Natural killer cell treated with Interleukin-12 subunit alpha and Interleukin-12 subunit beta and Interleukin-15 and Interleukin-18, amount 100 ng/mL, for 72 hours (primary cell): Measurements from ENCODE around the gene PDE7B. TPM values are rescaled to one million over a fixed set of nuclear protein-coding genes. Genes with fewer than 3 reads are reported as not detected.

ENCODE experiments used
- ATAC-seq, 2 donors: fragments of 150-1000 bp; cut with Tn5 transposase in 1 of 2; sonication (Bioruptor Pico), chemical (Tn5 transposase) in 1 of 2; 2 replicates each; pipeline ENCODE4 v1.10.0; 2021
- DNase-seq: peaks from one replicate; pipeline ENCODE4 v3.0.0; 2022; ENCODE audit warnings: low spot score
- H3K27ac Mint-ChIP-seq, 2 donors: 1 replicate in 1 of 2; 2 replicates in 1 of 2; pipeline ENCODE4 v1.8.0; 2022; ENCODE audit warnings: mixed read lengths in 2 of 2, mild to moderate bottlenecking in 1 of 2, moderate library complexity in 1 of 2
- H3K27me3 Mint-ChIP-seq, 2 donors: 1 replicate in 1 of 2; 2 replicates in 1 of 2; pipeline ENCODE4 v1.8.0; 2022; ENCODE audit warnings: mixed read lengths in 2 of 2
- H3K36me3 Mint-ChIP-seq: one replicate; pipeline ENCODE4 v1.8.0; 2022; ENCODE audit warnings: mixed read lengths
- H3K4me1 Mint-ChIP-seq, 2 donors: 1 replicate in 1 of 2; 2 replicates in 1 of 2; pipeline ENCODE4 v1.8.0; 2022; ENCODE audit warnings: low read depth in 2 of 2, mixed read lengths in 2 of 2, mild to moderate bottlenecking in 1 of 2
- H3K4me3 Mint-ChIP-seq: one replicate; pipeline ENCODE4 v1.8.0; 2022; ENCODE audit warnings: mixed read lengths
- H3K9me3 Mint-ChIP-seq: 2 replicates; pipeline ENCODE4 v1.8.0; 2022; ENCODE audit warnings: mixed read lengths
- total RNA-seq, 2 donors: library from RNA; stranded (reverse); gene quantifications; one replicate each; pipeline ENCODE4 v1.2.3, GENCODE V29; 2022

Gene PDE7B
- total RNA-seq, 2 donors from 2014 or later: 0.14 TPM; not detected in 1

- no peaks in the 10 kb centered on the region for H3K36me3 Mint-ChIP-seq
- H3K4me1 Mint-ChIP-seq: no peaks in the 10 kb centered on the region
- DNase-seq (no peak), ATAC-seq (no peak)
- H3K27ac Mint-ChIP-seq: no peak overlapping the region
- H3K27me3 Mint-ChIP-seq: peaks cover 0 to 2% of the 10 kb centered on the region in 2 donors
- H3K9me3 Mint-ChIP-seq: no peaks in the 10 kb centered on the region
- no peak overlapping the region for H3K4me3 Mint-ChIP-seq
These were observed 303.7 kb downstream of the PDE7B start for GRCh38 chr6:136155191-136155590.

- Mint-ChIP-seq H3K36me3 (no peaks in the 10 kb centered on the region), H3K4me3 (no peak overlapping the region), H3K9me3 (no peaks in the 10 kb centered on the region), H3K27ac (no peak overlapping the region), H3K4me1 (no peaks in the 10 kb centered on the region), H3K27me3 (peaks cover 5 to 12% of the 10 kb centered on the region in 2 donors)
- ATAC-seq (no peak), DNase-seq (no peak)
These were observed 306.2 kb downstream of the PDE7B start for GRCh38 chr6:136157743-136158142.

- Mint-ChIP-seq H3K27me3 (peaks cover 5 to 12% of the 10 kb centered on the region in 2 donors), H3K4me3 (no peak overlapping the region), H3K9me3 (no peaks in the 10 kb centered on the region), H3K36me3 (no peaks in the 10 kb centered on the region), H3K27ac (no peak overlapping the region), H3K4me1 (no peaks in the 10 kb centered on the region)
- ATAC-seq (no peak), DNase-seq (no peak)
These were observed 306.9 kb downstream of the PDE7B start for GRCh38 chr6:136158387-136158821.

GRCh38 chr6:136158971-136159370, 307.5 kb downstream of the PDE7B start:
- ATAC-seq (no peak), DNase-seq (no peak)
- Mint-ChIP-seq H3K9me3 (no peaks in the 10 kb centered on the region), H3K4me3 (no peak overlapping the region), H3K27me3 (peaks cover 5 to 12% of the 10 kb centered on the region in 2 donors), H3K27ac (no peak overlapping the region), H3K4me1 (no peaks in the 10 kb centered on the region), H3K36me3 (no peaks in the 10 kb centered on the region)

GRCh38 chr6:136160250-136160649, 308.7 kb downstream of the PDE7B start:
- Mint-ChIP-seq H3K36me3 (no peaks in the 10 kb centered on the region), H3K4me1 (no peaks in the 10 kb centered on the region), H3K4me3 (no peak overlapping the region), H3K27me3 (peaks cover 5 to 12% of the 10 kb centered on the region in 2 donors), H3K27ac (no peak overlapping the region), H3K9me3 (no peaks in the 10 kb centered on the region)
- DNase-seq (no peak), ATAC-seq (no peak)

GRCh38 chr6:136161950-136162349, 310.4 kb downstream of the PDE7B start:
- H3K4me3 Mint-ChIP-seq: no peak overlapping the region
- H3K27me3 Mint-ChIP-seq: peaks cover 6 to 23% of the 10 kb centered on the region in 2 donors
- H3K36me3 Mint-ChIP-seq: no peaks in the 10 kb centered on the region
- no peaks in the 10 kb centered on the region for H3K9me3 Mint-ChIP-seq
- DNase-seq: no peak
- ATAC-seq: no peak
- no peaks in the 10 kb centered on the region for H3K4me1 Mint-ChIP-seq
- no peak overlapping the region for H3K27ac Mint-ChIP-seq

- no peaks in the 10 kb centered on the region for H3K4me1 Mint-ChIP-seq
- H3K27ac Mint-ChIP-seq: no peak overlapping the region
- DNase-seq (no peak), ATAC-seq (no peak)
- peaks cover 5% of the 10 kb centered on the region for H3K36me3 Mint-ChIP-seq
- H3K27me3 Mint-ChIP-seq: peaks cover 7 to 30% of the 10 kb centered on the region in 2 donors
- no peaks in the 10 kb centered on the region for H3K9me3 Mint-ChIP-seq
- H3K4me3 Mint-ChIP-seq: no peak overlapping the region
These were observed 311.8 kb downstream of the PDE7B start for GRCh38 chr6:136163260-136163659.

GRCh38 chr6:136166815-136167214, 315.3 kb downstream of the PDE7B start:
- no peak overlapping the region for H3K4me3 Mint-ChIP-seq
- peaks cover 5% of the 10 kb centered on the region for H3K36me3 Mint-ChIP-seq
- DNase-seq: no peak
- no peaks in the 10 kb centered on the region for H3K9me3 Mint-ChIP-seq
- H3K27ac Mint-ChIP-seq: no peak overlapping the region
- no peak for ATAC-seq
- H3K4me1 Mint-ChIP-seq: no peaks in the 10 kb centered on the region
- H3K27me3 Mint-ChIP-seq: peaks cover 5 to 18% of the 10 kb centered on the region in 2 donors

GRCh38 chr6:136169394-136170148, 318.1 kb downstream of the PDE7B start:
- H3K27ac Mint-ChIP-seq: no peak overlapping the region
- H3K9me3 Mint-ChIP-seq: no peaks in the 10 kb centered on the region
- no peaks in the 10 kb centered on the region for H3K4me1 Mint-ChIP-seq
- H3K4me3 Mint-ChIP-seq: no peak overlapping the region
- DNase-seq (no peak), ATAC-seq (no peak)
- peaks cover 5% of the 10 kb centered on the region for H3K36me3 Mint-ChIP-seq
- peaks cover 10 to 28% of the 10 kb centered on the region in 2 donors for H3K27me3 Mint-ChIP-seq

GRCh38 chr6:136171231-136171630, 319.7 kb downstream of the PDE7B start:
- Mint-ChIP-seq H3K4me3 (no peak overlapping the region), H3K9me3 (no peaks in the 10 kb centered on the region), H3K4me1 (no peaks in the 10 kb centered on the region), H3K27me3 (peaks cover 13 to 29% of the 10 kb centered on the region in 2 donors), H3K36me3 (peaks cover 5% of the 10 kb centered on the region), H3K27ac (no peak overlapping the region)
- DNase-seq (no peak), ATAC-seq (no peak)

GRCh38 chr6:136173519-136174507, 322.3 kb downstream of the PDE7B start:
- peaks cover 11 to 15% of the 10 kb centered on the region in 2 donors for H3K27me3 Mint-ChIP-seq
- no peaks in the 10 kb centered on the region for H3K9me3 Mint-ChIP-seq
- H3K27ac Mint-ChIP-seq: no peak overlapping the region
- no peaks in the 10 kb centered on the region for H3K36me3 Mint-ChIP-seq
- H3K4me3 Mint-ChIP-seq: no peak overlapping the region
- H3K4me1 Mint-ChIP-seq: no peaks in the 10 kb centered on the region
- DNase-seq (no peak), ATAC-seq (no peak)

- Mint-ChIP-seq H3K4me1 (no peaks in the 10 kb centered on the region), H3K27me3 (peaks cover 8 to 15% of the 10 kb centered on the region in 2 donors), H3K27ac (no peak overlapping the region), H3K36me3 (no peaks in the 10 kb centered on the region), H3K4me3 (no peak overlapping the region), H3K9me3 (no peaks in the 10 kb centered on the region)
- ATAC-seq (no peak), DNase-seq (no peak)
These were observed 323.0 kb downstream of the PDE7B start for GRCh38 chr6:136174510-136174909.

- H3K9me3 Mint-ChIP-seq: no peaks in the 10 kb centered on the region
- DNase-seq: no peak
- no peaks in the 10 kb centered on the region for H3K4me1 Mint-ChIP-seq
- no peak overlapping the region for H3K27ac Mint-ChIP-seq
- peaks cover 8 to 15% of the 10 kb centered on the region in 2 donors for H3K27me3 Mint-ChIP-seq
- ATAC-seq: no peak
- H3K4me3 Mint-ChIP-seq: no peak overlapping the region
- no peaks in the 10 kb centered on the region for H3K36me3 Mint-ChIP-seq
These were observed 324.4 kb downstream of the PDE7B start for GRCh38 chr6:136175873-136176272.

GRCh38 chr6:136178749-136179148, 327.2 kb downstream of the PDE7B start:
- no peak overlapping the region for H3K27ac Mint-ChIP-seq
- DNase-seq (no peak), ATAC-seq (no peak)
- no peak overlapping the region for H3K4me3 Mint-ChIP-seq
- H3K9me3 Mint-ChIP-seq: no peaks in the 10 kb centered on the region
- H3K4me1 Mint-ChIP-seq: no peaks in the 10 kb centered on the region
- no peaks in the 10 kb centered on the region for H3K36me3 Mint-ChIP-seq
- peaks cover 3 to 10% of the 10 kb centered on the region in 2 donors for H3K27me3 Mint-ChIP-seq
